ENCODE measurements around the gene COL6A5. TPM values are rescaled to one million over a fixed set of nuclear protein-coding genes. Genes with fewer than 3 reads are reported as not detected.

The COL6A5 gene
- total and polyA plus RNA-seq, 10 of the 15 experiments (the other 5 are each of a cell fraction or from before 2014, with no cell fraction given), result 0.04 to 0.11 TPM; not detected in 8

GRCh38 chr3:130340766-130341165, 4.7 kb upstream of the COL6A5 start:
- ChIA-PET POLR2A (no interaction called here), CTCF (no interaction called here), RAD21 (ENCODE audit: unreplicated experiment) (no interaction called here), SMC1A (ENCODE audit: uncharacterized antibody, unreplicated experiment) (no interaction called here)
- ATAC-seq (no peak), FAIRE-seq (no peak), DNase-seq (ENCODE audit: low read depth, low spot score) (no peak)
- no peaks in the 10 kb centered on the region for H3K4me1 ChIP-seq (ENCODE audit: control insufficient read depth, insufficient read depth, low read length)
- no peaks in the 10 kb centered on the region for H4K20me1 ChIP-seq (ENCODE audit: control insufficient read depth, insufficient read depth)
- no TSS peak for BruUV-seq (replicated peaks)
- 48% methylated on average over 1 of the region's 1 CpG for WGBS (ENCODE audit: insufficient coverage, insufficient replicate concordance, low lambda C conversion rate, missing lambda C conversion rate)
- no peak overlapping the region for H3K4me3 ChIP-seq
- no peaks in the 10 kb centered on the region for H3K9me3 ChIP-seq (replicated peaks; ENCODE audit: control insufficient read depth, insufficient read depth, low read length)
- no peak overlapping the region for H3K27ac ChIP-seq (ENCODE audit: control insufficient read depth, insufficient read depth)
- TF ChIP-seq SUPT20H (IDR thresholded peaks at IDR 0.05; ENCODE audit: borderline replicate concordance, control insufficient read depth, low read depth, low read length), result no peak
- no peak for TF ChIP-seq MTA2 (IDR thresholded peaks at IDR 0.05; ENCODE audit: low read depth)
- no peak for TF ChIP-seq TARDBP (IDR thresholded peaks at IDR 0.05; ENCODE audit: borderline replicate concordance)
- no peak for TF ChIP-seq NFYA (IDR thresholded peaks at IDR 0.05; ENCODE audit: borderline replicate concordance, low read depth, low read length)
- TF ChIP-seq SP1 (IDR thresholded peaks at IDR 0.05; ENCODE audit: low read depth, low read length), result no peak
- TF ChIP-seq MYC (IDR thresholded peaks at IDR 0.05; ENCODE audit: insufficient read depth, insufficient read length, insufficient replicate concordance, low read length, severe bottlenecking), result no peak
- no peak for TF ChIP-seq MLLT1 (IDR thresholded peaks at IDR 0.05)
- TF ChIP-seq BCL11A (IDR thresholded peaks at IDR 0.05; ENCODE audit: low read depth, low read length), result no peak
- H2AFZ ChIP-seq (ENCODE audit: control insufficient read depth, low read depth, low read length), result no peak overlapping the region
- no peaks in the 10 kb centered on the region for H3K36me3 ChIP-seq (ENCODE audit: control insufficient read depth in 2 of 2, insufficient read depth in 2 of 2, low read length in 1 of 2)
- in situ Hi-C loops (cut with MboI), result no loop called here
- peaks cover 0 to 4% of the 10 kb centered on the region in 2 experiments; a peak in 2 of 4 replicates for H3K27me3 ChIP-seq (replicated peaks in 1 of 2; ENCODE audit: control insufficient read depth in 2 of 2, insufficient read depth in 2 of 2, low read length in 1 of 2)
- H3K9ac ChIP-seq (ENCODE audit: control insufficient read depth, insufficient read depth, low read length), result no peak overlapping the region
- H3K4me2 ChIP-seq (ENCODE audit: control insufficient read depth, insufficient read depth), result no peak overlapping the region
- intact Hi-C loops (cut with micrococcal nuclease; ENCODE audit: unreplicated experiment), result no loop called here
- H3K79me2 ChIP-seq (ENCODE audit: control insufficient read depth, insufficient read depth, low read length), result no peaks in the 10 kb centered on the region

All from GM12878 (cell line).